Spinal cord (tissue), 10 donors: Measurements from ENCODE around the gene MINPP1. TPM values are rescaled to one million over a fixed set of nuclear protein-coding genes. Genes with fewer than 3 reads are reported as not detected.

ENCODE experiments used
- DNase-seq, 6 donors: peaks; one replicate each; pipeline versions ENCODE4 v3.0.0 to v3.0.0-alpha.2; 2013 to 2015; ENCODE audit warnings: low spot score in 6 of 6, low read depth in 4 of 6
- H3K27ac ChIP-seq: one replicate; pipeline ENCODE4 v1.5.1; 2013; ENCODE audit warnings: low read depth, low read length, control low read depth
- H3K27me3 ChIP-seq: one replicate; pipeline ENCODE4 v1.6.1; 2013; ENCODE audit warnings: low read length; ENCODE audit not compliant: control insufficient read depth, insufficient read depth
- H3K36me3 ChIP-seq: one replicate; pipeline ENCODE4 v1.6.1; 2013; ENCODE audit warnings: low read length; ENCODE audit not compliant: control insufficient read depth, insufficient read depth
- H3K4me1 ChIP-seq: one replicate; pipeline ENCODE4 v1.6.1; 2013; ENCODE audit warnings: low read length; ENCODE audit not compliant: control insufficient read depth, insufficient read depth
- H3K4me3 ChIP-seq: one replicate; pipeline ENCODE4 v1.5.1; 2013; ENCODE audit warnings: low read depth, low read length, control low read depth
- H3K9me3 ChIP-seq: one replicate; pipeline ENCODE4 v1.6.1; 2013; ENCODE audit warnings: low read length; ENCODE audit not compliant: control insufficient read depth, insufficient read depth
- WGBS: methylation state at CpG from one replicate; pipeline ENCODE4 v1.1.5; 2013; ENCODE audit warnings: missing lambda C conversion rate; ENCODE audit not compliant: insufficient coverage; 5-methylcytosine and 5-hydroxymethylcytosine counted together
- polyA plus RNA-seq, 2 donors: library from polyadenylated mRNA; unstranded; fragments of 120-200 nt; gene quantifications; one replicate each; pipeline ENCODE4 v1.2.1, GENCODE V29; 2013; ENCODE audit not compliant: insufficient read length in 2 of 2
- total RNA-seq, 2 donors: library from RNA; depleted of rRNA in 1 of 2; stranded (reverse); fragments of 120-200 nt in 1 of 2; fragments of >200 nt in 1 of 2; gene quantifications; one replicate each; pipeline versions ENCODE4 v1.2.3 to v1.2.4, GENCODE V29; 2013 to 2014
- donor health status: healthy.

The MINPP1 gene
- total and polyA plus RNA-seq, 4 donors, result 19.2 to 24.7 (median 23.2) TPM

DNA sequence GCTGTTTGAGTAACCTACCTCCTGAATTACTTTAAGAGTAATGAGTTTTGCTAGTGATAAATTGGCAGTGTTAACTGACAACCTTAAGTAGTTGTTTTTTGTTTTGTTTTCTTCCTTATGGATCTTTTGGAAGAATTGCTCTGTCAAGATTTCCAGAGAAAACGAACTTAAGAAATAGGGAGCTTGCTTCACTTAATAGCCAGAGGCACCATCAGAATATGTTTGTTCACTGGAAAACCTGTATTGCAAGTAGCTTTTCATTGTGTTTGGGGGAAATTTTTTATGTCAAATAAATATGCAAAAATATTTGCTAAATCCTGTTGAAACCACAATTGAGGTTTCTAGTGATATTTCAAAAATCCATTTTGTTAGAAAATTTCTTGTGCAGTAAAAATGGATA lies 89.5 kb downstream of the MINPP1 start:
- Histone ChIP-seq H3K36me3 (no peaks in the 10 kb centered on the region), H3K27ac (no peak overlapping the region), H3K4me1 (peaks cover 4% of the 10 kb centered on the region), H3K27me3 (no peaks in the 10 kb centered on the region), H3K9me3 (no peaks in the 10 kb centered on the region), H3K4me3 (no peak overlapping the region)
- WGBS, result 100% methylated on average over 1 of the region's 1 CpG
- no peak for DNase-seq

DNA sequence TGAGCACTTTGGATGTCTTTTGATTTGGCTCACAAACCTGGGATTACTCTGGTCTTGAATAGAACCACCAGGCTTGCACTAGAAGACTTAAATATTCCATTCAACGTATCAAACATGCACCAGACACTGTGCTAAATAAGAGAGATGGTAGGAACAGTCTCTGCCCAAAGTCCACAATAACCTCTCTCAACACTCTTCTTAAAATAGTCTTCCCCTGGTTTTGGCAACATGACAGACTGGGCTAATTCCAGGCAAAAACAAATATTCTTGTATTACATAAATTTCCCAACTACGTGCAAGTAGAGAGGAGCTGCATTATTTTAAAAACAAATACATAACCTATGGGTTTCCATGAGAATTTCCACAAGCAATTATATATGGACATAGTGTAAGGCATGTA lies 90.2 kb downstream of the MINPP1 start:
- no peak for DNase-seq

GRCh38 chr10:87596351-87596750 lies 91.7 kb downstream of the MINPP1 start:
- Histone ChIP-seq H3K36me3 (no peaks in the 10 kb centered on the region), H3K9me3 (no peaks in the 10 kb centered on the region), H3K27me3 (no peaks in the 10 kb centered on the region), H3K27ac (no peak overlapping the region), H3K4me3 (no peak overlapping the region), H3K4me1 (peaks cover 4% of the 10 kb centered on the region)
- WGBS, result no CpG with 5 or more reads among the region's 1 CpG
- no peak for DNase-seq

More for the DNA sequence above, 90.2 kb downstream of the MINPP1 start:
- H3K36me3 ChIP-seq, result no peaks in the 10 kb centered on the region
- H3K4me1 ChIP-seq, result peaks cover 4% of the 10 kb centered on the region
- H3K27ac ChIP-seq, result no peak overlapping the region
- H3K9me3 ChIP-seq, result no peaks in the 10 kb centered on the region
- H3K27me3 ChIP-seq, result no peaks in the 10 kb centered on the region
- no CpG with 5 or more reads among the region's 2 CpGs for WGBS
- no peak overlapping the region for H3K4me3 ChIP-seq

- DNase-seq, result peak in 2 of 6 donors; percentile 34 to 64
- H3K36me3 ChIP-seq, result no peaks in the 10 kb centered on the region
- H3K4me3 ChIP-seq, result no peak overlapping the region
- no peaks in the 10 kb centered on the region for H3K27me3 ChIP-seq
- peaks cover 4% of the 10 kb centered on the region for H3K4me1 ChIP-seq
- no peaks in the 10 kb centered on the region for H3K9me3 ChIP-seq
- WGBS, result 43% methylated on average over 6 of the region's 8 CpGs
- no peak overlapping the region for H3K27ac ChIP-seq
Measured at GRCh38 chr10:87598700-87599099, 94.0 kb downstream of the MINPP1 start.

- Histone ChIP-seq H3K9me3 (no peaks in the 10 kb centered on the region), H3K4me3 (no peak overlapping the region), H3K36me3 (no peaks in the 10 kb centered on the region), H3K4me1 (peaks cover 4% of the 10 kb centered on the region), H3K27ac (no peak overlapping the region), H3K27me3 (no peaks in the 10 kb centered on the region)
- no peak for DNase-seq
- no CpG with 5 or more reads among the region's 1 CpG for WGBS
Measured at GRCh38 chr10:87600581-87600980, 95.9 kb downstream of the MINPP1 start.

Other genes with a start within 250 kb of the MINPP1 start
- gene NUTM2D, start 147.1 kb upstream of the MINPP1 start, total RNA-seq, result 1 to 10 TPM; 3.6 to 8.8 TPM
- gene NUTM2D, start 147.1 kb upstream of the MINPP1 start, polyA plus RNA-seq, result 10 to 100 TPM; 19.3 to 20.4 TPM
- gene PAPSS2, start 155.0 kb downstream of the MINPP1 start, total RNA-seq, result 10 to 100 TPM; 12.3 to 13.4 TPM
- 10 to 100 TPM in 1 of 2 donors, 1 to 10 TPM in 1; 8.8 to 10.2 TPM for gene PAPSS2, start 155.0 kb downstream of the MINPP1 start, polyA plus RNA-seq